GM12875 (cell line): ENCODE measurements around the gene ZNF143.

ENCODE experiments used
- H3K4me3 ChIP-seq: one replicate; pipeline ENCODE4 v1.5.1; 2011; ENCODE audit warnings: low read depth, low read length, control low read depth
- CTCF ChIP-seq: IDR thresholded peaks from 2 replicates; pipeline ENCODE4 v1.5.1; 2011; ENCODE audit warnings: low read depth, mild to moderate bottlenecking, control low read depth, inconsistent platforms, low read length, moderate library complexity, borderline replicate concordance; ENCODE audit not compliant: insufficient read depth

Gene ZNF143

GRCh38 chr11:9550191-9550628 is 89.4 kb downstream of the ZNF143 start:
- TF ChIP-seq CTCF: no peak
- no peak overlapping the region for H3K4me3 ChIP-seq

DNA sequence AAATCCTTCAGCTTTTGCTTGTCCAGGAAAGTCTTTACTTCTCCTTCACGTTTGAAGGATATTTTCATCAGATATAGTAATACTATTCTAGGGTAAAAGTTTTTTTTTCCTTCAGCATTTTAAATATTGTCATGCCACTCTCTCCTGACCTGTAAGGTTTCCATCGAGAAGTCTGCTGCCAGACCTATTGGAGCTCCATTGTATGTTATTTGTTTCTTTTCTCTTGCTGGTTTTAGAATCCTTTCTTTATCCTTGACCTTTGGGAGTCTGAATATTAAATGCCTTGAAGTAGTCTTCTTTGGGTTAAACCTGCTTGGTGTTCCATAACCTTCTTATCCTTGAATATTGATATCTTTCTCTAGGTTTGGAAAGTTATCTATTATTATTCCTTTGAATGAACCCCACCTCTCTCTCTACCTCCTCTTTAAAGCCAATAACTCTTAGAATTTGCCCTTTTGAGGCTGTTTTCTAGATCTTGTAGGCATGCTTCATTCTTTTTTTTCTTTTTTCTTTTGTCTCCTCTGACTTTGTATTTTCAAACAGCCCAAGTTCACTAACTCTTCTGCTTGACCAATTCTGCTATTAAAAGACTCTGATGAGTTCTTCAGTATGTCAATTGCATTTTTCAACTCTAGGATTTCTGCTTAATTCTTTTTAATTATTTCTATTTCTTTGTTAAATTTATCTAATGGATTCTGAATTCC is 100.6 kb downstream of the ZNF143 start:
- no peak overlapping the region for H3K4me3 ChIP-seq
- TF ChIP-seq CTCF: no peak

GRCh38 chr11:9562716-9563115 is 101.9 kb downstream of the ZNF143 start:
- TF ChIP-seq CTCF: no peak
- no peak overlapping the region for H3K4me3 ChIP-seq

DNA sequence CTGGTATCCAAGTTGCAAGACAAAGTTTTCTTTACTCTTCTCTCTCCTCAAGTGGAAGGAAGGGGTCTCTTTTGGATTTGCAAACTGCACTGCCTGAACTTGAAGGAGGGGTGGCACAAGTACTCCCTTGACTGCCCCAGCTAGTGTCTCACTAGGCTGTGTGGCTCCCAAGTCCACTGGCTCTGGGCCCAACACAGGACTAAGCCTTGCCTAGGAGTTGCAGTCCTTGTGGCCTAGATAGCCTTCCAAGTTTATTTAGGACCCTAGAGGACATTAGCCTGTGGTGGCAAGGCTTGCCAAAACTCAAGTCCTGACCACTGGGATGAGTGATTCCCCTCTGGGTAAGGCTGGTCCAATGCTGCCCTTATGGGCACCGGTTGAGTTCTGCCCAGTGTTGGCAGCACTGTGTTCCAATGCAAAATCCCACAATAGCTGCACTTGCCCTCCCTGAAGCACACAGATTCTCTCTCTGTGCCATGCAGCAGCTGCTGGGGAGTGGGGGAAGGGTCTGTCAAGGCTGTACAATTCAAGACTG is 102.5 kb downstream of the ZNF143 start:
- no peak for TF ChIP-seq CTCF
- no peak overlapping the region for H3K4me3 ChIP-seq

DNA sequence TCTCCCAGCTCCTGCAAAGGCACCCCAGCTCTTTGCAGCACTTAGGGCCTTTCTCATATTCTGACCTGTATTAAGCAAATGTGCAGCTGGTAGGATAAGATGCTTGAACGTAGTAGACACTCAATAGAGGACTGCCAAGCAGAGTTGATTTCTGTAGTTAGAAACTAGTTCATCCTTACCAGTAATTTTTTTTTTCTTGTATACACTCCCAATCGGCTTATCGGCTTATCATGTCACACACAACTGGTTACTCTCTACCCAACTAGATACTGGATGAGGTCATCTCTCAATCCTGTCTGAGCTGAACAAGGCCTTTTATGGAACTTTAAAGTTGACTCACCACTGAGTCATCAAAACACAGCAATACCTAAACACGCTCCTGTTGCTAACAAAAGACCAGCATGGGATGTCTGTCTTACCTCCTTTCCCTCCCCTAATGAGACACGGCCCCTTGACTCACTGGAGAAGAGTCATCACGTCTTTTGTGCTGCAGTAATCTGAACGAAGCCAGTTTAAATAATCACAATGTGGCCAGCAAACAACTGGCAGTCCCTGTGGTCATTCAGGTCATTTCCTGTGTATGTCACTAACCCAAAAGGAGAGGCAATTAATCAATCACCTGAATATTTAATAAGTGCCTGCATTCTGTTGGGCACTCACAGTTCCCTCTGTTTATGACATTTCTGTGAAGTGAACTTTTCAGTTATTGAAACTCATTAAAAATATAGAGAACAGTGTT is 105.2 kb downstream of the ZNF143 start:
- H3K4me3 ChIP-seq: no peak overlapping the region
- TF ChIP-seq CTCF: no peak

DNA sequence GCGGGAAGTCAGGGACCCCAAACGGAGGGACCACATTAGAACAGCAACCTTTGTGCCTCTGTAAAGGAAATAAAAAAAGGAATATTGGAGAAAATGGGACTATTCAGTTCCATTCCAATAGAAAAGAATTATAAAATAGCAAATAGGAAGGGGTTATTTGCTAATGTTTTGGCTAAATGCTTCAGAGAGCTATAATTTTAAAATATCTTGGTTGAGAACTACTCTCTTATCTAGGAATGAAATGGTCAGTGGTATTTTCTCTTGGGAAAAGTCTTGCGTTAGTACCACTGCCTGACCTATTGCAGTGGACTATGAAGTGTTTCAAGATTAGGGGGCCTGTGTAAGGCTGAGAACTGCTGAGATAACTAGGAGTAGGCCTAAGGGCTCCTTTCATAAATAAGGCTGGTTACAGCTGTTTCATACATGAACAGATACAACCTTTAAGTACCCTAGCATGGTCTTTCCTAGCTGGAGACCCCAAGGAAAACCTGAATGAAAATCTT is 105.8 kb downstream of the ZNF143 start:
- no peak overlapping the region for H3K4me3 ChIP-seq
- no peak for TF ChIP-seq CTCF
